Smooth muscle cell (in vitro differentiated cells): ENCODE measurements around the gene ONECUT1. TPM values are rescaled to one million over a fixed set of nuclear protein-coding genes. Genes with fewer than 3 reads are reported as not detected.

Source experiments
- DNase-seq: peaks from one replicate; lab custom pipeline; 2025; ENCODE audit not compliant: unreplicated experiment; lab: John Stamatoyannopoulos, UW
- H2AFZ ChIP-seq: fragments of 200-600 bp; sonication (generic); 2 replicates; pipeline ENCODE4 v1.6.0; 2016; ENCODE audit warnings: antibody characterized with exemption, low read depth, mild to moderate bottlenecking
- H3F3A ChIP-seq: fragments of 200-600 bp; sonication (generic); 2 replicates; pipeline ENCODE4 v1.6.0; 2017; ENCODE audit warnings: antibody characterized with exemption, low read depth
- H3K27ac ChIP-seq: fragments of 200-600 bp; sonication (generic); 2 replicates; pipeline ENCODE4 v1.5.1; 2016; ENCODE audit warnings: low read depth, mild to moderate bottlenecking
- H3K27me3 ChIP-seq: fragments of 200-600 bp; sonication (generic); 2 replicates; pipeline ENCODE4 v1.6.1; 2016; ENCODE audit warnings: low read depth, mild to moderate bottlenecking
- H3K36me3 ChIP-seq: fragments of 200-600 bp; sonication (generic); 2 replicates; pipeline ENCODE4 v1.5.1; 2016; ENCODE audit warnings: low read depth
- H3K4me1 ChIP-seq: fragments of 200-600 bp; sonication (generic); 2 replicates; pipeline ENCODE4 v1.5.1; 2016; ENCODE audit warnings: low read depth
- H3K4me2 ChIP-seq: fragments of 200-600 bp; sonication (generic); 2 replicates; pipeline ENCODE4 v1.6.0; 2016; ENCODE audit warnings: mild to moderate bottlenecking
- H3K4me3 ChIP-seq: fragments of 200-600 bp; sonication (generic); 2 replicates; pipeline ENCODE4 v1.5.1; 2016; ENCODE audit warnings: mild to moderate bottlenecking
- H3K79me2 ChIP-seq: fragments of 200-600 bp; sonication (generic); 2 replicates; pipeline ENCODE4 v1.6.0; 2016; ENCODE audit warnings: low read depth, mild to moderate bottlenecking
- H3K9ac ChIP-seq: fragments of 200-600 bp; sonication (generic); 2 replicates; pipeline ENCODE4 v1.6.0; 2016; ENCODE audit warnings: low read depth
- H3K9me3 ChIP-seq: fragments of 200-600 bp; sonication (generic); replicated peaks from 2 replicates; pipeline ENCODE4 v1.5.1; 2016; ENCODE audit warnings: low read depth
- H4K20me1 ChIP-seq: fragments of 200-600 bp; sonication (generic); 2 replicates; pipeline ENCODE4 v1.6.0; 2016; ENCODE audit warnings: low read depth
- CTCF ChIP-seq: fragments of 200-600 bp; sonication (generic); IDR thresholded peaks from 2 replicates; pipeline ENCODE4 v1.5.1; 2017; ENCODE audit warnings: borderline replicate concordance, mild to moderate bottlenecking, antibody characterized with exemption; ENCODE audit not compliant: insufficient read depth, poor library complexity, severe bottlenecking
- WGBS: methylation state at CpG from one replicate; pipeline ENCODE4 v1.1.7; 2016; ENCODE audit warnings: low lambda C conversion rate; 5-methylcytosine and 5-hydroxymethylcytosine counted together
- polyA plus RNA-seq: library from polyadenylated mRNA; unstranded; fragments of >200 nt; fragmentation: Nextera tagmentation; extraction: Ambion mirVana; gene quantifications from 2 replicates; pipeline ENCODE4 v1.2.1, GENCODE V29; 2016
- total RNA-seq: library from RNA; depleted of rRNA; stranded (reverse); fragments of >200 nt; gene quantifications from 2 replicates; pipeline ENCODE4 v1.2.3, GENCODE V29; 2014

Gene ONECUT1
- total and polyA plus RNA-seq, 2 experiments from 2014 or later, result 0.61 to 0.99 TPM

GRCh38 chr15:52733088-52733487 is 57.0 kb downstream of the ONECUT1 start:
- H3K36me3 ChIP-seq, result no peaks in the 10 kb centered on the region
- no peak overlapping the region for H3K4me3 ChIP-seq

GRCh38 chr15:52732551-52732950 is 57.6 kb downstream of the ONECUT1 start:
- Histone ChIP-seq H3K9me3 (no peaks in the 10 kb centered on the region), H4K20me1 (no peaks in the 10 kb centered on the region), H3F3A (peaks cover 4% of the 10 kb centered on the region), H3K27ac (no peak overlapping the region), H3K79me2 (no peaks in the 10 kb centered on the region), H3K9ac (no peak overlapping the region), H3K36me3 (no peaks in the 10 kb centered on the region), H3K4me2 (no peak overlapping the region), H3K4me1 (no peaks in the 10 kb centered on the region), H2AFZ (no peak overlapping the region), H3K27me3 (no peaks in the 10 kb centered on the region), H3K4me3 (no peak overlapping the region)
- WGBS, result 90% methylated on average over 3 of the region's 3 CpGs
- no peak for DNase-seq
- TF ChIP-seq CTCF, result no peak

More at GRCh38 chr15:52733088-52733487, 57.0 kb downstream of the ONECUT1 start:
- DNase-seq, result no peak
- Histone ChIP-seq H3K27me3 (no peaks in the 10 kb centered on the region), H4K20me1 (no peaks in the 10 kb centered on the region), H3K9ac (no peak overlapping the region), H3K4me1 (no peaks in the 10 kb centered on the region), H3K9me3 (no peaks in the 10 kb centered on the region), H3F3A (peaks cover 4% of the 10 kb centered on the region), H3K27ac (no peak overlapping the region), H2AFZ (no peak overlapping the region), H3K79me2 (no peaks in the 10 kb centered on the region), H3K4me2 (no peak overlapping the region)
- no peak for TF ChIP-seq CTCF

GRCh38 chr15:52731732-52732470 is 58.2 kb downstream of the ONECUT1 start:
- H4K20me1 ChIP-seq, result no peaks in the 10 kb centered on the region
- no peak overlapping the region for H3K27ac ChIP-seq
- TF ChIP-seq CTCF, result no peak
- 88% methylated on average over 2 of the region's 2 CpGs for WGBS
- no peaks in the 10 kb centered on the region for H3K27me3 ChIP-seq
- no peak overlapping the region for H3K4me3 ChIP-seq
- no peak overlapping the region for H3K4me2 ChIP-seq
- no peaks in the 10 kb centered on the region for H3K79me2 ChIP-seq
- H2AFZ ChIP-seq, result no peak overlapping the region
- H3K9me3 ChIP-seq, result no peaks in the 10 kb centered on the region
- no peak for DNase-seq
- H3K4me1 ChIP-seq, result no peaks in the 10 kb centered on the region
- H3K36me3 ChIP-seq, result no peaks in the 10 kb centered on the region
- peaks cover 4% of the 10 kb centered on the region for H3F3A ChIP-seq
- H3K9ac ChIP-seq, result no peak overlapping the region

GRCh38 chr15:52731004-52731403 is 59.1 kb downstream of the ONECUT1 start:
- no peaks in the 10 kb centered on the region for H3K4me1 ChIP-seq
- no peaks in the 10 kb centered on the region for H4K20me1 ChIP-seq
- no peaks in the 10 kb centered on the region for H3K79me2 ChIP-seq
- no peaks in the 10 kb centered on the region for H3K36me3 ChIP-seq
- H3K4me2 ChIP-seq, result no peak overlapping the region
- H2AFZ ChIP-seq, result no peak overlapping the region
- peaks cover 4% of the 10 kb centered on the region for H3F3A ChIP-seq
- DNase-seq, result no peak
- H3K27ac ChIP-seq, result no peak overlapping the region
- TF ChIP-seq CTCF, result no peak
- no peaks in the 10 kb centered on the region for H3K9me3 ChIP-seq
- 64% methylated on average over 3 of the region's 3 CpGs for WGBS
- H3K27me3 ChIP-seq, result no peaks in the 10 kb centered on the region
- no peak overlapping the region for H3K4me3 ChIP-seq
- H3K9ac ChIP-seq, result no peak overlapping the region
